ENCODE results near the gene STXBP1. TPM values are rescaled to one million over a fixed set of nuclear protein-coding genes. Genes with fewer than 3 reads are reported as not detected.

The STXBP1 gene
- total and polyA plus RNA-seq, 2 of the 13 experiments (the other 11 are each of a cell fraction or from before 2014, with no cell fraction given) = 2.9 TPM

DNA sequence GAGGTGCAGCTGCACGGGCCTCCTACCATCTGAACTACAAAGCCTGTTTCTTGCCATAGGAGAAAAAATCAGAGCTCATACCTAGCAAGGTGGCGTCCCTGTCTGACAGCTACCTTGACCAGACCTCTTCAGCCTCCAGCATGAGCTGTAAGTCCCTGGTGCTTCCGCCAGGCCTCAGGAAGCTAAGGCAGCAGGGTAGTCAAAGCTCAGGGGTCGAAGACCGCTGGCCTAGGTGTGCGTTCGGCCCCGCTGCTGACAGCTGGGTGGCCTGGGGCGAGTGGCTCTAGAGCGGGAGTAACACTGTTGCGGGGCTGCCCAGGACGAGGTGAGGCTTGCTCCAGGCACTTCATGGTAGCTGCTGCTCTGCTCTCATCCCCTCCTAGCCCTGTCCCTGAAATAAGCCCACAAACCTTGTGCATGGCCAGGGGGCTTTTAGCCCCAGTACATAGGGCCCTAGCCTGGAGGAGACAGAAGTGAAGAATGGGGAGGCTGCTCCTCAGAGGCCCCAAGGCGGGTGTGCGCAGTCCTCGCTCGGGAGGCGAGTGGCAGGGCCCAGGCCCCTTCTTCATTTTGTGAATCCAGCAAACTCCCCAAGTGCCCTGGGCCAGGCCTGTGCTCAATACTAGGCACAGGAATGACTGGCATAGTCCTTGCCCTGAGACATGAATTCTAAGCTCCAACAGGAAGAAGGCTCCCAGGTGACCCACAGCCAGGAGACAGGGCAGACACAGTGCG lies 117.6 kb downstream of the STXBP1 start (continued):
- TF ChIP-seq, protein P1, sequence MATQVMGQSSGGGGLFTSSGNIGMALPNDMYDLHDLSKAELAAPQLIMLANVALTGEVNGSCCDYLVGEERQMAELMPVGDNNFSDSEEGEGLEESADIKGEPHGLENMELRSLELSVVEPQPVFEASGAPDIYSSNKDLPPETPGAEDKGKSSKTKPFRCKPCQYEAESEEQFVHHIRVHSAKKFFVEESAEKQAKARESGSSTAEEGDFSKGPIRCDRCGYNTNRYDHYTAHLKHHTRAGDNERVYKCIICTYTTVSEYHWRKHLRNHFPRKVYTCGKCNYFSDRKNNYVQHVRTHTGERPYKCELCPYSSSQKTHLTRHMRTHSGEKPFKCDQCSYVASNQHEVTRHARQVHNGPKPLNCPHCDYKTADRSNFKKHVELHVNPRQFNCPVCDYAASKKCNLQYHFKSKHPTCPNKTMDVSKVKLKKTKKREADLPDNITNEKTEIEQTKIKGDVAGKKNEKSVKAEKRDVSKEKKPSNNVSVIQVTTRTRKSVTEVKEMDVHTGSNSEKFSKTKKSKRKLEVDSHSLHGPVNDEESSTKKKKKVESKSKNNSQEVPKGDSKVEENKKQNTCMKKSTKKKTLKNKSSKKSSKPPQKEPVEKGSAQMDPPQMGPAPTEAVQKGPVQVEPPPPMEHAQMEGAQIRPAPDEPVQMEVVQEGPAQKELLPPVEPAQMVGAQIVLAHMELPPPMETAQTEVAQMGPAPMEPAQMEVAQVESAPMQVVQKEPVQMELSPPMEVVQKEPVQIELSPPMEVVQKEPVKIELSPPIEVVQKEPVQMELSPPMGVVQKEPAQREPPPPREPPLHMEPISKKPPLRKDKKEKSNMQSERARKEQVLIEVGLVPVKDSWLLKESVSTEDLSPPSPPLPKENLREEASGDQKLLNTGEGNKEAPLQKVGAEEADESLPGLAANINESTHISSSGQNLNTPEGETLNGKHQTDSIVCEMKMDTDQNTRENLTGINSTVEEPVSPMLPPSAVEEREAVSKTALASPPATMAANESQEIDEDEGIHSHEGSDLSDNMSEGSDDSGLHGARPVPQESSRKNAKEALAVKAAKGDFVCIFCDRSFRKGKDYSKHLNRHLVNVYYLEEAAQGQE (IDR thresholded peaks at IDR 0.05; ENCODE audit: borderline replicate concordance in 1 of 2, low read depth in 1 of 2, low read length in 2 of 2) = no peak
- TF ChIP-seq ZNF34 (CRISPR knock-in tag; IDR thresholded peaks at IDR 0.05; ENCODE audit: borderline replicate concordance) = no peak
- TF ChIP-seq TCF7L2 (IDR thresholded peaks at IDR 0.05; ENCODE audit: low read depth, low read length) = no peak
- TF ChIP-seq, protein P2, sequence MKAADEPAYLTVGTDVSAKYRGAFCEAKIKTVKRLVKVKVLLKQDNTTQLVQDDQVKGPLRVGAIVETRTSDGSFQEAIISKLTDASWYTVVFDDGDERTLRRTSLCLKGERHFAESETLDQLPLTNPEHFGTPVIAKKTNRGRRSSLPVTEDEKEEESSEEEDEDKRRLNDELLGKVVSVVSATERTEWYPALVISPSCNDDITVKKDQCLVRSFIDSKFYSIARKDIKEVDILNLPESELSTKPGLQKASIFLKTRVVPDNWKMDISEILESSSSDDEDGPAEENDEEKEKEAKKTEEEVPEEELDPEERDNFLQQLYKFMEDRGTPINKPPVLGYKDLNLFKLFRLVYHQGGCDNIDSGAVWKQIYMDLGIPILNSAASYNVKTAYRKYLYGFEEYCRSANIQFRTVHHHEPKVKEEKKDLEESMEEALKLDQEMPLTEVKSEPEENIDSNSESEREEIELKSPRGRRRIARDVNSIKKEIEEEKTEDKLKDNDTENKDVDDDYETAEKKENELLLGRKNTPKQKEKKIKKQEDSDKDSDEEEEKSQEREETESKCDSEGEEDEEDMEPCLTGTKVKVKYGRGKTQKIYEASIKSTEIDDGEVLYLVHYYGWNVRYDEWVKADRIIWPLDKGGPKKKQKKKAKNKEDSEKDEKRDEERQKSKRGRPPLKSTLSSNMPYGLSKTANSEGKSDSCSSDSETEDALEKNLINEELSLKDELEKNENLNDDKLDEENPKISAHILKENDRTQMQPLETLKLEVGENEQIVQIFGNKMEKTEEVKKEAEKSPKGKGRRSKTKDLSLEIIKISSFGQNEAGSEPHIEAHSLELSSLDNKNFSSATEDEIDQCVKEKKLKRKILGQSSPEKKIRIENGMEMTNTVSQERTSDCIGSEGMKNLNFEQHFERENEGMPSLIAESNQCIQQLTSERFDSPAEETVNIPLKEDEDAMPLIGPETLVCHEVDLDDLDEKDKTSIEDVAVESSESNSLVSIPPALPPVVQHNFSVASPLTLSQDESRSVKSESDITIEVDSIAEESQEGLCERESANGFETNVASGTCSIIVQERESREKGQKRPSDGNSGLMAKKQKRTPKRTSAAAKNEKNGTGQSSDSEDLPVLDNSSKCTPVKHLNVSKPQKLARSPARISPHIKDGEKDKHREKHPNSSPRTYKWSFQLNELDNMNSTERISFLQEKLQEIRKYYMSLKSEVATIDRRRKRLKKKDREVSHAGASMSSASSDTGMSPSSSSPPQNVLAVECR (CRISPR knock-in tag; IDR thresholded peaks at IDR 0.05; ENCODE audit: borderline replicate concordance) = 0 out of 2 replicates have a peak, but pooled peaks have one; percentile 32
- TF ChIP-seq KDM3A (CRISPR knock-in tag; IDR thresholded peaks at IDR 0.05; ENCODE audit: low read depth) = no peak
- TF ChIP-seq CENPT (CRISPR knock-in tag; IDR thresholded peaks at IDR 0.05; ENCODE audit: low read depth) = no peak
- no peak for TF ChIP-seq ZNF816 (CRISPR knock-in tag; IDR thresholded peaks at IDR 0.05; ENCODE audit: borderline replicate concordance)
- peak; percentile 61; the same call in 1 of the 2 replicates for TF ChIP-seq ZBTB7A (CRISPR knock-in tag; IDR thresholded peaks at IDR 0.05)
- no peak for TF ChIP-seq ZNF230 (CRISPR knock-in tag; IDR thresholded peaks at IDR 0.05)
- TF ChIP-seq ZNF552 (CRISPR knock-in tag; IDR thresholded peaks at IDR 0.05; ENCODE audit: borderline replicate concordance) = no peak
- TF ChIP-seq ZNF713 (CRISPR knock-in tag; IDR thresholded peaks at IDR 0.05) = no peak
- no peak for TF ChIP-seq ZBTB20 (CRISPR knock-in tag; IDR thresholded peaks at IDR 0.05; ENCODE audit: borderline replicate concordance, low read depth)
- TF ChIP-seq SALL1 (CRISPR knock-in tag; IDR thresholded peaks at IDR 0.05) = peak; percentile 27; the same call in 1 of the 2 replicates
- TF ChIP-seq, protein P3, sequence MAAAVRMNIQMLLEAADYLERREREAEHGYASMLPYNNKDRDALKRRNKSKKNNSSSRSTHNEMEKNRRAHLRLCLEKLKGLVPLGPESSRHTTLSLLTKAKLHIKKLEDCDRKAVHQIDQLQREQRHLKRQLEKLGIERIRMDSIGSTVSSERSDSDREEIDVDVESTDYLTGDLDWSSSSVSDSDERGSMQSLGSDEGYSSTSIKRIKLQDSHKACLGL (CRISPR knock-in tag; IDR thresholded peaks at IDR 0.05) = 0 out of 2 replicates have a peak, but pooled peaks have one; percentile 29
- no peak for TF ChIP-seq ZNF484 (CRISPR knock-in tag; IDR thresholded peaks at IDR 0.05; ENCODE audit: borderline replicate concordance, low read depth)
- TF ChIP-seq ELF4 (CRISPR knock-in tag; IDR thresholded peaks at IDR 0.05; ENCODE audit: borderline replicate concordance) = no peak
- TF ChIP-seq, protein P4, sequence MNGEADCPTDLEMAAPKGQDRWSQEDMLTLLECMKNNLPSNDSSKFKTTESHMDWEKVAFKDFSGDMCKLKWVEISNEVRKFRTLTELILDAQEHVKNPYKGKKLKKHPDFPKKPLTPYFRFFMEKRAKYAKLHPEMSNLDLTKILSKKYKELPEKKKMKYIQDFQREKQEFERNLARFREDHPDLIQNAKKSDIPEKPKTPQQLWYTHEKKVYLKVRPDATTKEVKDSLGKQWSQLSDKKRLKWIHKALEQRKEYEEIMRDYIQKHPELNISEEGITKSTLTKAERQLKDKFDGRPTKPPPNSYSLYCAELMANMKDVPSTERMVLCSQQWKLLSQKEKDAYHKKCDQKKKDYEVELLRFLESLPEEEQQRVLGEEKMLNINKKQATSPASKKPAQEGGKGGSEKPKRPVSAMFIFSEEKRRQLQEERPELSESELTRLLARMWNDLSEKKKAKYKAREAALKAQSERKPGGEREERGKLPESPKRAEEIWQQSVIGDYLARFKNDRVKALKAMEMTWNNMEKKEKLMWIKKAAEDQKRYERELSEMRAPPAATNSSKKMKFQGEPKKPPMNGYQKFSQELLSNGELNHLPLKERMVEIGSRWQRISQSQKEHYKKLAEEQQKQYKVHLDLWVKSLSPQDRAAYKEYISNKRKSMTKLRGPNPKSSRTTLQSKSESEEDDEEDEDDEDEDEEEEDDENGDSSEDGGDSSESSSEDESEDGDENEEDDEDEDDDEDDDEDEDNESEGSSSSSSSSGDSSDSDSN (CRISPR knock-in tag; IDR thresholded peaks at IDR 0.05) = peak; percentile 85
- no peak for TF ChIP-seq NBN (conservative IDR thresholded peaks at IDR 0.05)

All from HepG2 (cell line).